ENCODE measurements around the gene GOLGA6L10.
"Not testable (repeated sequence)": the region's sequence is repeated elsewhere in the genome, so short reads cannot be mapped to it uniquely, and the experiment has no call there.

DNA sequence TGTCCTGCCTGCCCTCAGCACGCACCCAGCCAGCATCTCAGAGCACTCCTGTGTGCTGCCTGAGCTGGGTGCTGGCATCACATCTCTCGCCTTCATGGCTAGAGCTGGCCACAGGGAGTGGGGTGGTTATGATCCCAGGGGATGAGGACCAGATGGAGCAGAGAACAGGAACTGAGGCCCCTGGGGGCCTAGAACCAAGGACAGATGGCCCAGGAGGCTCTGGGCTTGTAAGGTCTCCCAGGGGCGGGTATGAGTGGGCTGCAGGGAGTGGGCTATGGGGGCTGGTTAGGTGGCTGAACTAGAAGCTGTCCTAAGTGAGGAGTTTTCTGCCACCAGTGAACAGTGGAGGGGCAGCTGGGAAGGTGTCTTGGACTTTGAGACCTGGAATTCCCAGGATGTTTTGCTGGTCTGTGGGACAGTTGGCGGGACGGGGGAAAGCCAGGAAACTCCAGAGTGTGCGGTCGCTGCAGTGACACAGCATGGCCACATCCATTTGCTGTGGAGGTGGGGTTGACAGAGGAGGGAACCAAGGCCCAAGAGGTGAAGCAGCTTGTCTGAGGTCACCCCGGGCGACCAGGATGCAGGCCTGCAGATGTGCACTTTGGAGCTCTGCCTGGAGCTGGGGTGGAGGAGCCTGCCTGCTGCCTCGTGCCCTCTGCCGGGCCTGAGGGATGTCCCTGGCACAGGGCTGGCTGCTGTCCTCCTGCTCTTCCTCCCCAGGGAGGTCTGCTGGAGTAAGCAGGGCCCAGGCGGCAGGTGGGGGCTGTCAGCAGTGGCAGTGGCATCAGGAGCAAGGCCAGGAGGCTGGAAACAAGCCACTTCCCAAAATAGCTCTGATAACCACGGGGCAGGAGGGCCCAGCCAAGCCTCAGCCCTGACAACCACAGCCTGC is 16.3 kb downstream of the GOLGA6L10 start:
- TF ChIP-seq EZH2phosphoT487 (conservative IDR thresholded peaks at IDR 0.05; ENCODE audit: low read length) = not testable (repeated sequence)
- TF ChIP-seq, protein P1, sequence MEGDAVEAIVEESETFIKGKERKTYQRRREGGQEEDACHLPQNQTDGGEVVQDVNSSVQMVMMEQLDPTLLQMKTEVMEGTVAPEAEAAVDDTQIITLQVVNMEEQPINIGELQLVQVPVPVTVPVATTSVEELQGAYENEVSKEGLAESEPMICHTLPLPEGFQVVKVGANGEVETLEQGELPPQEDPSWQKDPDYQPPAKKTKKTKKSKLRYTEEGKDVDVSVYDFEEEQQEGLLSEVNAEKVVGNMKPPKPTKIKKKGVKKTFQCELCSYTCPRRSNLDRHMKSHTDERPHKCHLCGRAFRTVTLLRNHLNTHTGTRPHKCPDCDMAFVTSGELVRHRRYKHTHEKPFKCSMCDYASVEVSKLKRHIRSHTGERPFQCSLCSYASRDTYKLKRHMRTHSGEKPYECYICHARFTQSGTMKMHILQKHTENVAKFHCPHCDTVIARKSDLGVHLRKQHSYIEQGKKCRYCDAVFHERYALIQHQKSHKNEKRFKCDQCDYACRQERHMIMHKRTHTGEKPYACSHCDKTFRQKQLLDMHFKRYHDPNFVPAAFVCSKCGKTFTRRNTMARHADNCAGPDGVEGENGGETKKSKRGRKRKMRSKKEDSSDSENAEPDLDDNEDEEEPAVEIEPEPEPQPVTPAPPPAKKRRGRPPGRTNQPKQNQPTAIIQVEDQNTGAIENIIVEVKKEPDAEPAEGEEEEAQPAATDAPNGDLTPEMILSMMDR (IDR thresholded peaks at IDR 0.05; ENCODE audit: insufficient read depth, low read length, poor library complexity, severe bottlenecking) = not testable (repeated sequence)
